H9 (cell line): ENCODE results near the gene DLG5. TPM values are rescaled to one million over a fixed set of nuclear protein-coding genes. Genes with fewer than 3 reads are reported as not detected.

Source experiments
- DNase-seq: peaks from one replicate; pipeline ENCODE4 v3.0.0-alpha.2; 2017
- H2AFZ ChIP-seq: one replicate; pipeline ENCODE4 v1.6.1; 2013; ENCODE audit warnings: mild to moderate bottlenecking, low read length, control low read depth, moderate library complexity
- H2AK5ac ChIP-seq: 2 replicates; pipeline ENCODE4 v1.6.1; 2013; ENCODE audit warnings: low read length, control low read depth, mixed read lengths; ENCODE audit not compliant: insufficient read length
- H2BK120ac ChIP-seq: one replicate; pipeline ENCODE4 v1.6.1; 2013; ENCODE audit warnings: low read depth, mild to moderate bottlenecking, low read length, control low read depth, inconsistent platforms; ENCODE audit not compliant: poor library complexity, severe bottlenecking
- H2BK12ac ChIP-seq: 2 replicates; pipeline ENCODE4 v1.6.1; 2013; ENCODE audit warnings: low read length, control low read depth, mixed read lengths, low read depth; ENCODE audit not compliant: insufficient read length
- H2BK15ac ChIP-seq: 2 replicates; pipeline ENCODE4 v1.6.1; 2013; ENCODE audit warnings: low read depth, low read length, control low read depth
- H2BK20ac ChIP-seq: one replicate; pipeline ENCODE4 v1.6.1; 2013; ENCODE audit warnings: low read depth, mild to moderate bottlenecking, low read length, control low read depth, inconsistent platforms; ENCODE audit not compliant: poor library complexity, severe bottlenecking
- H2BK5ac ChIP-seq: 2 replicates; pipeline ENCODE4 v1.6.1; 2013; ENCODE audit warnings: low read length, control low read depth, mixed read lengths; ENCODE audit not compliant: insufficient read length
- H3K14ac ChIP-seq: 2 replicates; pipeline ENCODE4 v1.6.1; 2013; ENCODE audit warnings: low read length, control low read depth; ENCODE audit not compliant: insufficient read depth
- H3K18ac ChIP-seq: 2 replicates; pipeline ENCODE4 v1.6.1; 2013; ENCODE audit warnings: low read depth, mild to moderate bottlenecking, mixed read lengths, low read length, control low read depth; ENCODE audit not compliant: insufficient read length
- H3K23ac ChIP-seq: 2 replicates; pipeline ENCODE4 v1.6.1; 2013; ENCODE audit warnings: low read length, control low read depth, mixed read lengths, low read depth; ENCODE audit not compliant: insufficient read length
- H3K23me2 ChIP-seq: 2 replicates; pipeline ENCODE4 v1.6.1; 2013; ENCODE audit warnings: low read depth, mild to moderate bottlenecking, mixed read lengths, low read length, control low read depth; ENCODE audit not compliant: insufficient read length, poor library complexity, severe bottlenecking
- H3K27ac ChIP-seq: 2 replicates; pipeline ENCODE4 v1.5.1; 2013; ENCODE audit warnings: low read length, control low read depth, mixed read lengths, low read depth; ENCODE audit not compliant: insufficient read length
- H3K27me3 ChIP-seq: 2 replicates; pipeline ENCODE4 v1.6.1; 2013; ENCODE audit warnings: low read length, control low read depth, inconsistent platforms; ENCODE audit not compliant: insufficient read depth
- H3K4ac ChIP-seq: 2 replicates; pipeline ENCODE4 v1.6.1; 2013; ENCODE audit warnings: low read depth, mild to moderate bottlenecking, control low read depth, inconsistent platforms, low read length, moderate library complexity
- H3K4me1 ChIP-seq: 2 replicates; pipeline ENCODE4 v1.6.1; 2013; ENCODE audit warnings: low read length, control low read depth, inconsistent platforms; ENCODE audit not compliant: insufficient read depth
- H3K4me2 ChIP-seq: 2 replicates; pipeline ENCODE4 v1.6.1; 2013; ENCODE audit warnings: low read length, control low read depth, mixed read lengths; ENCODE audit not compliant: insufficient read length, insufficient read depth
- H3K56ac ChIP-seq: 2 replicates; pipeline ENCODE4 v1.6.1; 2013; ENCODE audit warnings: low read depth, mild to moderate bottlenecking, mixed read lengths, low read length, control low read depth; ENCODE audit not compliant: insufficient read length
- H3K79me1 ChIP-seq: 2 replicates; pipeline ENCODE4 v1.6.1; 2013; ENCODE audit warnings: low read depth, mild to moderate bottlenecking, moderate library complexity, low read length, control low read depth, inconsistent platforms; ENCODE audit not compliant: insufficient read depth, poor library complexity, severe bottlenecking
- H3K79me2 ChIP-seq: 2 replicates; pipeline ENCODE4 v1.6.1; 2013; ENCODE audit warnings: low read length, control low read depth, inconsistent platforms; ENCODE audit not compliant: insufficient read depth
- H3K9ac ChIP-seq: 2 replicates; pipeline ENCODE4 v1.6.1; 2013; ENCODE audit warnings: low read length, control low read depth, mixed read lengths; ENCODE audit not compliant: insufficient read length; ENCODE audit errors: extremely low read depth
- H3K9me3 ChIP-seq: one replicate; pipeline ENCODE4 v1.6.1; 2013; ENCODE audit warnings: low read depth, low read length, inconsistent platforms; ENCODE audit not compliant: control insufficient read depth
- H3T11ph ChIP-seq: one replicate; pipeline ENCODE4 v1.6.1; 2013; ENCODE audit warnings: mild to moderate bottlenecking, low read length, control low read depth, inconsistent platforms
- H4K20me1 ChIP-seq: one replicate; pipeline ENCODE4 v1.6.1; 2013; ENCODE audit not compliant: control insufficient read depth, insufficient read length, insufficient read depth
- H4K5ac ChIP-seq: 2 replicates; pipeline ENCODE4 v1.6.1; 2013; ENCODE audit warnings: low read depth, mild to moderate bottlenecking, mixed read lengths, low read length, control low read depth; ENCODE audit not compliant: insufficient read length
- H4K8ac ChIP-seq: replicated peaks from 2 replicates; pipeline ENCODE4 v1.6.1; 2013; ENCODE audit warnings: low read length, control low read depth, mixed read lengths, low read depth; ENCODE audit not compliant: insufficient read length
- H4K91ac ChIP-seq: 2 replicates; pipeline ENCODE4 v1.6.1; 2013; ENCODE audit warnings: low read depth, mild to moderate bottlenecking, moderate library complexity, mixed read lengths, low read length, control low read depth; ENCODE audit not compliant: insufficient read length
- H3K27ac Mint-ChIP-seq, 3 experiments: 2 replicates in 2 of 3; 3 replicates in 1 of 3; pipeline ENCODE4 v1.8.0; 2020 to 2021; ENCODE audit warnings: mixed read lengths in 3 of 3, mild to moderate bottlenecking in 1 of 3, moderate library complexity in 1 of 3
- H3K27me3 Mint-ChIP-seq: 2 replicates; pipeline ENCODE4 v1.8.0; 2021; ENCODE audit warnings: low read depth, mild to moderate bottlenecking, moderate library complexity, mixed read lengths
- H3K36me3 Mint-ChIP-seq, 3 experiments: 2 replicates in 2 of 3; 3 replicates in 1 of 3; pipeline ENCODE4 v1.8.0; 2020 to 2021; ENCODE audit warnings: low read depth in 3 of 3, mixed read lengths in 3 of 3; ENCODE audit not compliant: insufficient read depth in 1 of 3
- H3K4me1 Mint-ChIP-seq, 2 experiments: 2 replicates each; pipeline ENCODE4 v1.8.0; 2020; ENCODE audit warnings: mixed read lengths in 2 of 2
- H3K4me3 Mint-ChIP-seq, 2 experiments: 2 replicates in 1 of 2; 3 replicates in 1 of 2; pipeline ENCODE4 v1.8.0; 2020 to 2021; ENCODE audit warnings: mild to moderate bottlenecking in 2 of 2, mixed read lengths in 2 of 2, moderate library complexity in 1 of 2
- H3K9me3 Mint-ChIP-seq, 2 experiments: 2 replicates in 1 of 2; 3 replicates in 1 of 2; pipeline ENCODE4 v1.8.0; 2020; ENCODE audit warnings: mild to moderate bottlenecking in 2 of 2, mixed read lengths in 2 of 2, moderate library complexity in 1 of 2
- WGBS: extraction: QIAGEN DNeasy Blood & Tissue Kit; methylation state at CpG from one replicate; pipeline ENCODE4 v1.1.7; 2013; ENCODE audit warnings: missing lambda C conversion rate, low lambda C conversion rate, mixed read lengths; ENCODE audit not compliant: insufficient read length; ENCODE audit errors: extremely low coverage; 5-methylcytosine and 5-hydroxymethylcytosine counted together
- total RNA-seq: library from RNA; stranded (reverse); gene quantifications from 2 replicates; pipeline ENCODE4 v1.2.1, GENCODE V29; 2021
- TF ChIP-seq, protein P1 (sequence below): fragments of 200-600 bp; sonication (generic); conservative IDR thresholded peaks from 3 replicates; pipeline ENCODE4 v1.8.0; 2021; ENCODE audit warnings: antibody characterized with exemption, mild to moderate bottlenecking

Gene DLG5
- total RNA-seq, 1 experiment from 2014 or later, result 67.4 TPM

DNA sequence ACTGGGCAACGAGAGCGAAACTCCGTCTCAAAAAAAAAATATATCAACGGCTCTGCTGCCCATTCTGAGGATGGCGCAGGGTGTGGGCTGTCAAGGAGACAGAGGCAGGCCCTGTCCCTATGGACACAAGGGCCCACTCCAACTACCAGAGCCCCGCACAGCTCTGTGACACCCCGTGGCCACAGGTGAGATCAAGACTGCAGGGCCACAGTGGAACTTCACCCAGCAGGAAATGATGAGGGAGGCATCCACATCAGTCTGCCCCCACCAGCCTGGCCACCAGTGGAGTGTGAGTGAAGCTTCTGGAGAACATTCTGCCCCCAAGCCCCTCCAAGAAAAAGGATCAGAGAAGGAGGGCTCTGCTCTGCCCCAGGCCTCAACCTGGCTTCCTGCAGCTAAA lies 136.7 kb downstream of the DLG5 start:
- Mint-ChIP-seq H3K27me3 (no peaks in the 10 kb centered on the region; the same call in 1 of the 2 replicates), H3K36me3 (peaks cover 25 to 76% (median 68%) of the 10 kb centered on the region in 3 experiments; a peak in 6 of 7 replicates), H3K27ac (no peak overlapping the region), H3K9me3 (no peaks in the 10 kb centered on the region), H3K4me3 (no peak overlapping the region), H3K4me1 (no peaks in the 10 kb centered on the region)
- Histone ChIP-seq H3K27ac (no peak overlapping the region), H4K5ac (no peak overlapping the region), H3K56ac (no peak overlapping the region), H3T11ph (no peak overlapping the region), H3K79me1 (no peaks in the 10 kb centered on the region), H3K79me2 (no peaks in the 10 kb centered on the region), H2BK5ac (no peak overlapping the region), H2BK15ac (no peak overlapping the region), H3K4me2 (no peak overlapping the region), H3K9me3 (no peaks in the 10 kb centered on the region), H2AK5ac (no peak overlapping the region), H3K4ac (no peak overlapping the region), H3K27me3 (no peaks in the 10 kb centered on the region), H2BK12ac (no peak overlapping the region), H2AFZ (no peak overlapping the region), H3K4me1 (no peaks in the 10 kb centered on the region), H3K23me2 (no peaks in the 10 kb centered on the region), H2BK120ac (no peak overlapping the region), H3K9ac (no peak overlapping the region), H4K20me1 (no peaks in the 10 kb centered on the region), H3K23ac (no peak overlapping the region), H2BK20ac (no peak overlapping the region), H3K18ac (no peak overlapping the region), H4K91ac (no peak overlapping the region), H4K8ac (no peak overlapping the region), H3K14ac (no peak overlapping the region)
- TF ChIP-seq, protein P1, sequence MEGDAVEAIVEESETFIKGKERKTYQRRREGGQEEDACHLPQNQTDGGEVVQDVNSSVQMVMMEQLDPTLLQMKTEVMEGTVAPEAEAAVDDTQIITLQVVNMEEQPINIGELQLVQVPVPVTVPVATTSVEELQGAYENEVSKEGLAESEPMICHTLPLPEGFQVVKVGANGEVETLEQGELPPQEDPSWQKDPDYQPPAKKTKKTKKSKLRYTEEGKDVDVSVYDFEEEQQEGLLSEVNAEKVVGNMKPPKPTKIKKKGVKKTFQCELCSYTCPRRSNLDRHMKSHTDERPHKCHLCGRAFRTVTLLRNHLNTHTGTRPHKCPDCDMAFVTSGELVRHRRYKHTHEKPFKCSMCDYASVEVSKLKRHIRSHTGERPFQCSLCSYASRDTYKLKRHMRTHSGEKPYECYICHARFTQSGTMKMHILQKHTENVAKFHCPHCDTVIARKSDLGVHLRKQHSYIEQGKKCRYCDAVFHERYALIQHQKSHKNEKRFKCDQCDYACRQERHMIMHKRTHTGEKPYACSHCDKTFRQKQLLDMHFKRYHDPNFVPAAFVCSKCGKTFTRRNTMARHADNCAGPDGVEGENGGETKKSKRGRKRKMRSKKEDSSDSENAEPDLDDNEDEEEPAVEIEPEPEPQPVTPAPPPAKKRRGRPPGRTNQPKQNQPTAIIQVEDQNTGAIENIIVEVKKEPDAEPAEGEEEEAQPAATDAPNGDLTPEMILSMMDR, result no peak
- WGBS, result no CpG with 5 or more reads among the region's 7 CpGs
- no peak for DNase-seq
